Fibroblast of villous mesenchyme (primary cell): ENCODE data around the gene SUB1. TPM values are rescaled to one million over a fixed set of nuclear protein-coding genes. Genes with fewer than 3 reads are reported as not detected.

Experiments used
- DNase-seq: peaks from one replicate; pipeline ENCODE4 v3.0.0-alpha.2; 2010; ENCODE audit warnings: low read depth
- H3K4me3 ChIP-seq: 2 replicates; pipeline ENCODE4 v1.5.1; 2011; ENCODE audit warnings: low read depth, mild to moderate bottlenecking, low read length
- CTCF ChIP-seq: IDR thresholded peaks from 2 replicates; pipeline ENCODE4 v1.5.1; 2012; ENCODE audit warnings: low read depth, mild to moderate bottlenecking, low read length; ENCODE audit not compliant: insufficient read depth
- total RNA-seq: library from RNA; depleted of rRNA; stranded (reverse); fragments of >200 nt; gene quantifications from 2 replicates; pipeline ENCODE4 v1.2.3, GENCODE V29; 2012

SUB1 gene
- total RNA-seq, 1 donor: 142 TPM

- no peak for DNase-seq
- no peak overlapping the region for H3K4me3 ChIP-seq
- no peak for TF ChIP-seq CTCF
Observed at GRCh38 chr5:32601623-32602295, 16.4 kb downstream of the SUB1 start.

GRCh38 chr5:32602906-32603305, 17.5 kb downstream of the SUB1 start:
- TF ChIP-seq CTCF: no peak
- DNase-seq: no peak
- H3K4me3 ChIP-seq: no peak overlapping the region

- no peak for DNase-seq
- H3K4me3 ChIP-seq: no peak overlapping the region
- no peak for TF ChIP-seq CTCF
Observed at GRCh38 chr5:32604800-32605765, 19.7 kb downstream of the SUB1 start.

GRCh38 chr5:32605766-32606152, 20.4 kb downstream of the SUB1 start:
- no peak for TF ChIP-seq CTCF
- DNase-seq: no peak
- no peak overlapping the region for H3K4me3 ChIP-seq

GRCh38 chr5:32612134-32612888, 27.0 kb downstream of the SUB1 start:
- H3K4me3 ChIP-seq: no peak overlapping the region
- DNase-seq: no peak
- TF ChIP-seq CTCF: no peak

GRCh38 chr5:32613050-32613672, 27.8 kb downstream of the SUB1 start:
- DNase-seq: peak; percentile 79
- peak; percentile 92 for TF ChIP-seq CTCF
- no peak overlapping the region for H3K4me3 ChIP-seq
